ENCODE measurements around the gene VSIG4.

GRCh38 chrX:66014084-66014483, 25.8 kb downstream of the VSIG4 start:
- TF ChIP-seq CTCF (conservative IDR thresholded peaks at IDR 0.05 in 1 of 2, IDR thresholded peaks at IDR 0.05 in 1 of 2; ENCODE audit: extremely low read depth in 1 of 2, insufficient read depth in 1 of 2, low read depth in 1 of 2, low read length in 2 of 2) = no peak
- TF ChIP-seq EZH2 (IDR thresholded peaks at IDR 0.05; ENCODE audit: borderline replicate concordance, low read length) = no peak

All from mammary epithelial cell (primary cell).